MM.1S (cell line): ENCODE results near the gene MRPL27.
"Not testable (repeated sequence)": the region's sequence is repeated elsewhere in the genome, so short reads cannot be mapped to it uniquely, and the experiment has no call there.

Experiments
- DNase-seq: peaks from one replicate; pipeline ENCODE4 v3.0.0-alpha.2; 2015
- H2AFZ ChIP-seq: fragments of 300-600 bp; sonication (generic); 2 replicates; pipeline ENCODE4 v1.6.0; 2016; ENCODE audit warnings: antibody characterized with exemption, low read length
- H3F3A ChIP-seq: fragments of 300-600 bp; sonication (generic); 2 replicates; pipeline ENCODE4 v1.6.1; 2016; ENCODE audit warnings: mild to moderate bottlenecking, antibody characterized with exemption, low read length, moderate library complexity, mixed read lengths; ENCODE audit not compliant: insufficient read depth
- H3K27ac ChIP-seq: fragments of 300-600 bp; sonication (generic); 2 replicates; pipeline ENCODE4 v1.5.1; 2016; ENCODE audit warnings: mild to moderate bottlenecking, low read length
- H3K27me3 ChIP-seq: fragments of 300-600 bp; sonication (generic); replicated peaks from 2 replicates; pipeline ENCODE4 v1.6.0; 2016; ENCODE audit warnings: low read length; ENCODE audit not compliant: insufficient read depth
- H3K36me3 ChIP-seq: fragments of 300-600 bp; sonication (generic); replicated peaks from 2 replicates; pipeline ENCODE4 v1.6.1; 2016; ENCODE audit warnings: mild to moderate bottlenecking, low read length, mixed read lengths; ENCODE audit not compliant: insufficient read depth
- H3K4me1 ChIP-seq: fragments of 300-600 bp; sonication (generic); 2 replicates; pipeline ENCODE4 v1.6.1; 2016; ENCODE audit warnings: low read length, mixed read lengths
- H3K4me2 ChIP-seq: fragments of 300-600 bp; sonication (generic); 2 replicates; pipeline ENCODE4 v1.6.0; 2016; ENCODE audit warnings: low read depth, low read length
- H3K4me3 ChIP-seq: fragments of 300-600 bp; sonication (generic); 2 replicates; pipeline ENCODE4 v1.5.1; 2016; ENCODE audit warnings: low read length, mixed read lengths
- H3K79me2 ChIP-seq: fragments of 300-600 bp; sonication (generic); 2 replicates; pipeline ENCODE4 v1.6.1; 2016; ENCODE audit warnings: mixed run types, low read length, mixed read lengths
- H3K9ac ChIP-seq: fragments of 300-600 bp; sonication (generic); 2 replicates; pipeline ENCODE4 v1.6.1; 2016; ENCODE audit warnings: low read length, mixed read lengths
- H3K9me2 ChIP-seq: fragments of 300-600 bp; sonication (generic); replicated peaks from 2 replicates; pipeline ENCODE4 v1.6.1; 2016; ENCODE audit warnings: mild to moderate bottlenecking, low read length, mixed read lengths; ENCODE audit not compliant: insufficient read depth
- H3K9me3 ChIP-seq: fragments of 300-600 bp; sonication (generic); replicated peaks from 2 replicates; pipeline ENCODE4 v1.6.1; 2016; ENCODE audit warnings: mild to moderate bottlenecking, low read length, mixed read lengths; ENCODE audit not compliant: insufficient read depth
- H4K20me1 ChIP-seq: fragments of 300-600 bp; sonication (generic); 2 replicates; pipeline ENCODE4 v1.6.1; 2016; ENCODE audit warnings: mild to moderate bottlenecking, low read length, moderate library complexity, mixed read lengths; ENCODE audit not compliant: insufficient read depth
- EZH2 ChIP-seq: fragments of 300-600 bp; sonication (generic); optimal IDR thresholded peaks from 2 replicates; pipeline ENCODE3; 2017; ENCODE audit warnings: low read depth, mild to moderate bottlenecking, antibody characterized with exemption, low read length, mixed read lengths
- EZH2phosphoT487 ChIP-seq: fragments of 300-600 bp; sonication (generic); IDR thresholded peaks from 2 replicates; pipeline ENCODE4 v1.6.1; 2018; ENCODE audit warnings: antibody characterized with exemption, low read length
- TF ChIP-seq, protein P1 (sequence below): fragments of 300-600 bp; sonication (generic); IDR thresholded peaks from 2 replicates; pipeline ENCODE4 v1.5.1; 2016; ENCODE audit warnings: antibody characterized with exemption, low read length, mixed read lengths

Gene MRPL27

DNA sequence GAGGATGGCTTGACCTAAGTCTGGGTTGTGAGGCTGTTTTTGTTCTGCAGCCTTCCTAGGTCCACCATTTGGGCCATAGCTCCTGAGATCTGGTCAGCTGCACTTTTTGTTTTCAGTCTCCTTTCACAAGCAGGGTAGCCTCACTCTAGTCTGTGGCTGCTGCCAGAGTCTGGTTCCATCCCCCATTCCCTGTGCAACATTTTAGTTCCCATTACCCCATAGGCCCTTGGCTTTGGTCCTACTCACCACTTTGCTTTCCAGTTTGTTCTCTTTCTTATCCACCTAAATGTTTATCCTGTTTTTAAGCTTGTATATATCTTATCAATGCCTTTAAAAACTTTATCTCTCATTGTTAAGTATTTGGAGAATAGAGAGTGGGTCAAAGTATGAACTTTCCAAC, 33.6 kb downstream of the MRPL27 start:
- H3K4me1 ChIP-seq = no peaks in the 10 kb centered on the region

DNA sequence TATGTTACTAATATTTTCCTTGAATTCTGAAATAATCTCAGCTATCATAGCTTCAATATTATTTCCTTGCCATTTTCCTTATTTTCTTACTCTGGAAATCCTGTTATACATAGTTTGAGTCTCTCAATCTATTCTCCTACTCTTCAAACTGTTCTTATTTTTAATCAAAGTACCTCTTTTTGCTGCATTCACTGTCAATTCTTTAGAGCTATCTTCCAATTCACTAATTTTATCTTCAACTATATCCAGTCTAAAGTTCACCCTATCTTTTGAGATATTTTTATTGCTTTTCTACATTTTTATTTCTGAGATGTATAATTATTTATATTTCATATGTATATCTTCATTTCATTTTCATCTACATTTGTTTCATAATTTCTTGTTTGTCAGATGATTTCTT, 34.3 kb downstream of the MRPL27 start:
- Histone ChIP-seq H3K36me3 (no peaks in the 10 kb centered on the region), H3K4me1 (no peaks in the 10 kb centered on the region), H3K9me2 (no peaks in the 10 kb centered on the region), H3K27me3 (no peaks in the 10 kb centered on the region; the same call in 1 of the 2 replicates), H3K79me2 (no peaks in the 10 kb centered on the region), H3K9me3 (no peaks in the 10 kb centered on the region), H3K9ac (no peak overlapping the region), H2AFZ (no peak overlapping the region), H3K27ac (no peak overlapping the region), H3F3A (no peaks in the 10 kb centered on the region), H3K4me2 (no peak overlapping the region), H3K4me3 (no peak overlapping the region), H4K20me1 (no peaks in the 10 kb centered on the region)
- no peak for DNase-seq
- TF ChIP-seq EZH2 = no peak
- TF ChIP-seq, protein P1, sequence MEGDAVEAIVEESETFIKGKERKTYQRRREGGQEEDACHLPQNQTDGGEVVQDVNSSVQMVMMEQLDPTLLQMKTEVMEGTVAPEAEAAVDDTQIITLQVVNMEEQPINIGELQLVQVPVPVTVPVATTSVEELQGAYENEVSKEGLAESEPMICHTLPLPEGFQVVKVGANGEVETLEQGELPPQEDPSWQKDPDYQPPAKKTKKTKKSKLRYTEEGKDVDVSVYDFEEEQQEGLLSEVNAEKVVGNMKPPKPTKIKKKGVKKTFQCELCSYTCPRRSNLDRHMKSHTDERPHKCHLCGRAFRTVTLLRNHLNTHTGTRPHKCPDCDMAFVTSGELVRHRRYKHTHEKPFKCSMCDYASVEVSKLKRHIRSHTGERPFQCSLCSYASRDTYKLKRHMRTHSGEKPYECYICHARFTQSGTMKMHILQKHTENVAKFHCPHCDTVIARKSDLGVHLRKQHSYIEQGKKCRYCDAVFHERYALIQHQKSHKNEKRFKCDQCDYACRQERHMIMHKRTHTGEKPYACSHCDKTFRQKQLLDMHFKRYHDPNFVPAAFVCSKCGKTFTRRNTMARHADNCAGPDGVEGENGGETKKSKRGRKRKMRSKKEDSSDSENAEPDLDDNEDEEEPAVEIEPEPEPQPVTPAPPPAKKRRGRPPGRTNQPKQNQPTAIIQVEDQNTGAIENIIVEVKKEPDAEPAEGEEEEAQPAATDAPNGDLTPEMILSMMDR = no peak
- TF ChIP-seq EZH2phosphoT487 = no peak

More for the DNA sequence above, 33.6 kb downstream of the MRPL27 start:
- Histone ChIP-seq H3F3A (no peaks in the 10 kb centered on the region), H3K36me3 (no peaks in the 10 kb centered on the region), H3K4me3 (no peak overlapping the region), H3K79me2 (no peaks in the 10 kb centered on the region), H4K20me1 (no peaks in the 10 kb centered on the region), H3K9me2 (no peaks in the 10 kb centered on the region), H3K27ac (no peak overlapping the region), H2AFZ (no peak overlapping the region), H3K9me3 (no peaks in the 10 kb centered on the region), H3K27me3 (no peaks in the 10 kb centered on the region; the same call in 1 of the 2 replicates), H3K9ac (no peak overlapping the region), H3K4me2 (no peak overlapping the region)
- DNase-seq = no peak
- no peak for TF ChIP-seq EZH2phosphoT487
- TF ChIP-seq, protein P1 = no peak
- TF ChIP-seq EZH2 = no peak

DNA sequence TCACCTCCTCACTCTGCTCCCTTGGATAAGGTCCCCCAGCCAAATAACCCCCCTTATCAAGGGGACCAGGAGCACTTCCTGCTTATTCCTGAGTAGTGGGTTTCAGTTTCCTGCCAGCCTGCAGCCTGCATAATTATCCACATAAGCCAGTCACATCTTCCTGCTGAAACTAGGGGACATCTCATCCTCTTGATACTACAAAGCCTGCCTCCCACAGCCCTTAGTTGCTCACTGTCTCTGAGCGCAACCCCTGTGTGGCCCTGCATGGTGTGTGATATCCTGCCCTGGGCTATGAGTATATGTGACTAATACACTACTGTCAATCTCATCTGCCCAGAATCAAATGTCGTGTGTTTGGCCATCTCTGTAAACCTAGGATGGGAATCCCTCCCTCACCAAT, 35.0 kb downstream of the MRPL27 start:
- TF ChIP-seq, protein P1 = no peak
- no peaks in the 10 kb centered on the region for H4K20me1 ChIP-seq
- H3K79me2 ChIP-seq = no peaks in the 10 kb centered on the region
- H2AFZ ChIP-seq = no peak overlapping the region
- no peak overlapping the region for H3K4me3 ChIP-seq
- no peaks in the 10 kb centered on the region for H3K4me1 ChIP-seq
- no peak overlapping the region for H3K4me2 ChIP-seq
- no peaks in the 10 kb centered on the region for H3K9me3 ChIP-seq
- H3K9ac ChIP-seq = no peak overlapping the region
- no peaks in the 10 kb centered on the region for H3K36me3 ChIP-seq
- no peaks in the 10 kb centered on the region; the same call in 1 of the 2 replicates for H3K27me3 ChIP-seq
- H3K27ac ChIP-seq = no peak overlapping the region
- no peak for DNase-seq
- H3F3A ChIP-seq = no peaks in the 10 kb centered on the region
- H3K9me2 ChIP-seq = no peaks in the 10 kb centered on the region

DNA sequence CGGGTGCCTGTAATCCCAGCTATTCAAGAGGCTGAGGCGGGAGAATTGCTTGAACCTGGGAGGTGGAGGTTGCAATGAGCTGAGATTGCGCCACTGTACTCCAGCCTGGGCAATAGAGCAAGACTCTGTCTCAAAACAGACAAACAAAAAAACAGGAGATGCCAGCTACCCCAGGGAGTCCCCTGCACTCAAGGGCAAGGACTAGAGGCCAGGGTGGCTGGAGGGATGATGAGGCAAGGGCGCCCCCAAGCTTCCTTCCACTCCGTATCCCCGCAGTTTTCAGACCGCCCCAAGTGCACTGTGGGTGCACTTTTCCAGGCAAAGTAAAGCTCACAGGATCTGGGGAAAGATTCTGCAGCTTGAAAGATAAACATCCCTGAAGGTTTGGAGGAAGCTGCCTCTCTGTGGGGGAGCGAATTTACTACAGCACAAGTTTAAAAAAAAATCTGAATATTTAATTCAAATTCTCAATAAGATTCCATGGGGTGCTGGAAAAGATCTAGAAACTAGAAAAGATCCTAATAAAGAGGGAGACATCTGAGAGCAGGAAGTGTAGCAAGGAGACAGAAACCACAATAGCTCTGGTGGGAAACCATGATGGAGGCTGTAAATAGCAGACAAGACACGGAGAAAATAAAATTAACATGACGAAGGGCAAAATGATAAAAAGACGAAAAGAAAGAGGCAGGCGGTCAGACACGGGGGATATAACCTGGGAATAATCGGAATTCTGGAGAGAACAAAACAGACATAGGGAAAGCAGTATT, 39.5 kb downstream of the MRPL27 start:
- not testable (repeated sequence) for H3K4me3 ChIP-seq, H3K4me2 ChIP-seq, H3K9me2 ChIP-seq, H4K20me1 ChIP-seq, H3K79me2 ChIP-seq, H3K27me3 ChIP-seq, H2AFZ ChIP-seq, H3K9ac ChIP-seq, H3K9me3 ChIP-seq, H3F3A ChIP-seq, H3K36me3 ChIP-seq, H3K27ac ChIP-seq, H3K4me1 ChIP-seq, DNase-seq
